GM21515 (cell line): ENCODE measurements around the gene CAVIN4.

Experiments used
- ATAC-seq: cut with Tn5 transposase; IDR thresholded peaks from one replicate; pipeline ENCODE4 v1.9.1; 2021; ENCODE audit not compliant: unreplicated experiment

The CAVIN4 gene

GRCh38 chr9:100589582-100589981 lies 11.7 kb downstream of the CAVIN4 start:
- ATAC-seq = no peak

GRCh38 chr9:100590481-100590880 lies 12.6 kb downstream of the CAVIN4 start:
- no peak for ATAC-seq

GRCh38 chr9:100591139-100591538 lies 13.3 kb downstream of the CAVIN4 start:
- ATAC-seq = no peak

- no peak for ATAC-seq
Observed at GRCh38 chr9:100591639-100592412, 13.9 kb downstream of the CAVIN4 start.

GRCh38 chr9:100595391-100596199 lies 17.7 kb downstream of the CAVIN4 start:
- ATAC-seq = peak; percentile 47

DNA sequence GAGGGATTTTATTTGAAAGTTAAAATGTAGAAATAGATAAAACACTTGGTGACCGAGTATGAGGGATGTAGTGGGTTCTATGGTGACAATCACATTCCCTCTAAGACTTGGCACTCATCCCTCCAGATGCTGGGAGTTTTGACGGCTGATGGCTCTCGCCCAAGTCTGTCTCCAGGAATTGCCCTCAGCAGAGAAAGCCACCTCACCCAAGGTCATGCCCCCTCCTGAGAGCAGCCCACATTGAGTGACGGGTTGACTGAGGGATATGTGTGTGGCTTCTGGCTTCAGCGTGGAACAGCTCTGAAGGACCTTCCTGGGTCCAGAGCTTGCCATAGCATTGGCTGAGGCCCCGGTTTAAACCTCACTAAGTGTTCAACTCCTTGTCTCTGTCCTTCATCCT lies 19.4 kb downstream of the CAVIN4 start:
- ATAC-seq = no peak

- ATAC-seq = peak; percentile 79
Observed at GRCh38 chr9:100598641-100599145, 20.8 kb downstream of the CAVIN4 start.

DNA sequence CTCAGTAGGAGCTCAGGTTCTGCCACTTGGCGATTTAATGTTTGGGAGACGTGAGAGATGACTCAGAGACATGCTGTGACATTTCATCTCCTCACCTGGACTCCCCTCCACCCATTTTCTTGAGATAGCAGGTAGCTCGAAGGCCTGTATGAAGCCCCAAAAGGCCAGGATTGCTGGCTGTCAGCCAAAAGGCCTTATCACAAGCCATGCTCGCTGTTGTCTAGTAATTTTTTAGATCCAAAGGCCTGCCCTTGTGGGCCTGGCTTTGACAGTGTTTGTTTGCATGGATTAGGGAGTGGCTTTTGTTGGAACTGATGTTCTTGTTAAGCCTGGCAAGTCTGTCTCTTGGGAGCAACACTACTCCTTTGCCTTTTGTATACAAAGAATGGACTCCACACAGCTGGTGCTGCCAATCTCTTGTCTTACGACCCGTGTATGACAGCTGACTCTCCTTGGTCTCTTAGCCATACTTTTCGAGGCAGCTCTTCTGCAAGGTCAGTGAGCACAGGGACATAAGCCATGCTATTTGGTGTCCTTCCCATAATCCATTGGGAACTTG lies 22.7 kb downstream of the CAVIN4 start:
- no peak for ATAC-seq

DNA sequence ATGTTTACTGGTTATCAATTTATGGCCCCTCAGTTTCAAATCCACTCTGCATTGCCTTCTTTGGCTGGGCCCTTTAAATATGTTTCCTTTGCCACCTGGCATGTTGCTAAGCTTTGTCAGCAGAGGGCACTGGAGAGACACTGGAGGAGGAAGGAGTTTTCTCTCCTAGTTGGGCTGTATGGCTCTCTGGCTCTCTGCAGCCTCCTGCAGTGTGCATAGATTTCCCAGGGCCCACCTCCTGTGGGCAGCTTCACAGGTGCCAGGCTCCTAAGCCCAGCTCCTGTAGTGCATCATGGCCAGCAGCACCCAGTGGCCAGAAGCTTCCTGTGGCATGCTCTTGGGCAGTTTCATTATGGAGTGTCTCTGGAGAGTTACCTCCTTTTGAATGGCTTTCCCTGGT lies 23.3 kb downstream of the CAVIN4 start:
- peak; percentile 64 for ATAC-seq

- no peak for ATAC-seq
Observed at GRCh38 chr9:100602342-100602801, 24.5 kb downstream of the CAVIN4 start.

- ATAC-seq = no peak
Observed at GRCh38 chr9:100605405-100605804, 27.5 kb downstream of the CAVIN4 start.

GRCh38 chr9:100619194-100619593 lies 41.3 kb downstream of the CAVIN4 start:
- no peak for ATAC-seq

DNA sequence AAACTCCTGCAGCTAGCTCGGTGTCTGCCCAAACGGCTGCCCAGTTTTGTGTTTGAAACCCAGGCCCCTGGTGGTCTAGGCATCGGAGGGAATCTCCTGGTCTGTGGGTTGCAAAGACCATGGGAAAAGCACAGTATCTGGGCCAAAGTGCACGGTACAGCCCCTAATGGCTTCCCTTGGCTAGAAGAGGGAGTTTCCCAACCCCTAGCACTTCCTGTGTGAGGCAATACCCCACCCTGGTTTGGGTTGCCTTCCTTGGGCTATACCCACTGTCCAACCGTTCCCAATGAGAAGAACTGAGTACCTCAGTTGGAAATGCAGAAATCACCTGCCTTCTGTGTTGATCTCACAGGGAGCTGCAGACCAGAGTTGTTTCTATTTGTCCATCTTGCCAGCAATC lies 41.8 kb downstream of the CAVIN4 start:
- no peak for ATAC-seq

GRCh38 chr9:100623969-100624368 lies 46.1 kb downstream of the CAVIN4 start:
- ATAC-seq = no peak

- no peak for ATAC-seq
Observed at GRCh38 chr9:100626949-100627348, 49.1 kb downstream of the CAVIN4 start.

- ATAC-seq = no peak
Observed at GRCh38 chr9:100637787-100638186, 59.9 kb downstream of the CAVIN4 start.
